Stimulated activated CD4-positive, alpha-beta T cell treated with anti-CD3 and anti-CD28 coated beads, Interleukin-1b, Interleukin-23, amount 100 ng/mL, for 48 hours (primary cell): ENCODE results near the gene ABLIM3.
A peak's percentile ranks its signal among the peaks of the same experiment; 100 is the strongest.

ENCODE experiments used
- DNase-seq: peaks from one replicate; pipeline ENCODE4 v3.0.0-alpha.2; 2020

The ABLIM3 gene

GRCh38 chr5:149141224-149141956 lies at the start of gene ABLIM3:
ABLIM3 (plus strand) TSS chr5:149141493; CDS start chr5:149142096, 603 bp downstream.
- DNase-seq = peak; percentile 57

- no peak for DNase-seq
Measured at GRCh38 chr5:149093625-149094024, 47.7 kb upstream of the ABLIM3 start.

- DNase-seq = no peak
Measured at GRCh38 chr5:149094996-149095395, 46.3 kb upstream of the ABLIM3 start.

DNA sequence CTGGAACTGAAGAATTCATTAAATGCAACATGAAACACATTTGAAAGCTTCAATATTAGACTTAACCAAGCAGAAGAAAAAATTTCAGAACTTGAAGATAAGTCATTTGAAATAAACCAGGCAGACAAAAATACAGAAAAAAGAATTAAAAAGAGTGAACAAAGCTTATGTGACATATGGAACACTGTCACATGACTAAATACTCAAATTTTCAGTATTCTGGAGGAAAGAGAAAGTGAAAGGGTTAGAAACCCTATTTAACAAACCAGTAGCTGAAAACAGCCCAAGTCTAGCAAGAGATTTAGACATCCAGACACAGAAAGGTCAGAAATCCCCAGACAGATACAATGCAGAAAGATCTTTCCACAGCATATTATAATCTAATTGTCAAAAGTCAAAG lies 41.4 kb upstream of the ABLIM3 start:
- no peak for DNase-seq

DNA sequence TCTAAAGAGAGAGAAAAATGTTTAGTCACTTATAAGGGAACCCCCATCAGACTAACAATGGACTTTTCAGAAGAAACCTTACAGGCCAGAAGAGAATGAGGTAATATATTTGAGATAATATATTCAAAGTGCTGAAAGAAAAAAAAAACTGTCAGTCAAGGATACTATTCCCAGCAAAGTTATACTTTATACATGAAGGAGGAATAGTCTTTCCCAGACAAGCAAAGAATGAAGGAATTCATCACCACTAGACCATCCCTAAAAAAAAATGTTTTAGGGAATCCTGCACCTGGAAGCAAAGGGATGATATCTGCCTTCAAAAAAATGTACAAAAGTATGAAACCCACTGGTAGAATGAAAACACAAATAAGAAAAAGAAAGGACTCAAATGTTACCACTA lies 41.0 kb upstream of the ABLIM3 start:
- DNase-seq = no peak

GRCh38 chr5:149108651-149109280 lies 32.5 kb upstream of the ABLIM3 start:
- DNase-seq = no peak

GRCh38 chr5:149110406-149110805 lies 30.9 kb upstream of the ABLIM3 start:
- no peak for DNase-seq

- DNase-seq = no peak
Measured at GRCh38 chr5:149113669-149114068, 27.6 kb upstream of the ABLIM3 start.

GRCh38 chr5:149114403-149115312 lies 26.6 kb upstream of the ABLIM3 start:
- DNase-seq = peak; percentile 30

DNA sequence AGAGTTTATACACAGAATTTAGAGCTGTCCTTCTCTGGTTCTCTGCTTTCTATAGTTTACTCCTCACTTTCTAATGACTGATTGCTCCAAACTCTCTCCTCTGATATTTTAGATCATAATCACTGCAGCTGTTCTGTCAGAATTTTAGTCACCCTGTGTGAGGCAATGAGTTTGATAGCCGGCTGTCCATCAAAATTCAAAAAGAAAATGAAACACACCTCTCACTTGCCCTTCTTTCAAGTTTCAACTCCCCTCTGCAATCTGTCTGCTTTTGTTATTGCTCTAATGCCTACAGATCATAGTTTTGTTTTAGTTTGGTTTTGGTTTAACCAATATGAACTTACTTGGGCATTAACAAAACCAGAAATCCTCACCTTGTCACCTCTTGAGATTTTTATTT lies 23.3 kb upstream of the ABLIM3 start:
- DNase-seq = no peak

DNA sequence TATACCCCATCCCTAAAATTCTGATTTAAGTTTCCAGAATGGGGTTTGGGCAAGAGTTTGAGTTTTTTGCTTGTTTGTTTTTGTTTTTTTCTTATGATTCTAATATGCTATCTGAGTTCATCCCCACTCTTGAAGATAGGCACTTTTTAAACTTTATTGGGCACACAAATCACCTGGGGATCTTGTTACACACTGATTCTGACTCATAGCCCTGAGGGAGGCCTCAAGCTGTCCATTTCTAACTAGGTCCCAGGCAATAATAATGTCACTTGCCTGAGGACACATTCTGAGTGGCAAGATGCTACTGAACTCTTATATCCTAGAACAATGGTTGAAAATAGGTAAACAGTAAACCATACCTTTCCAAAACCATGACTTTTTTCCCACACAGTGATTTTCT lies 22.8 kb upstream of the ABLIM3 start:
- no peak for DNase-seq

- DNase-seq = no peak
Measured at GRCh38 chr5:149121145-149121544, 20.1 kb upstream of the ABLIM3 start.

DNA sequence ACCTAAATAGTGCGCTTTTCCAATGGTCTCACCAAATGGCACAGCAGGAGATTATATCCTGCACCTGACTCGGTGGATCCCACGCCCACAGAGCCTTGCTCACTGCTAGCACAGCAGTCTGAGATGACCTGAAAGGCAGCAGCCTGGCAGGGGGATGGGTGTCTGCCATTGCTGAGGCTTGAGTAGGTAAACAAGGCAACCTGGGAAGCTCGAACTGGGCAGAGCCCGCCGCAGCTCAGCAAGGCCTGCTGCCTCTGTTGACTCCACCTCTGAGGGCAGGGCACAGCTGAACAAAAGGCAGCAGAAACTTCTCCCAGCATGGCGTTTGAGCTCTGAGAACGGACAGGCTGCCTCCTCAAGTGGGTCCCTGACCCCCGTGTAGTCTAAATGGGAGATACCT lies 18.1 kb upstream of the ABLIM3 start:
- DNase-seq = no peak

DNA sequence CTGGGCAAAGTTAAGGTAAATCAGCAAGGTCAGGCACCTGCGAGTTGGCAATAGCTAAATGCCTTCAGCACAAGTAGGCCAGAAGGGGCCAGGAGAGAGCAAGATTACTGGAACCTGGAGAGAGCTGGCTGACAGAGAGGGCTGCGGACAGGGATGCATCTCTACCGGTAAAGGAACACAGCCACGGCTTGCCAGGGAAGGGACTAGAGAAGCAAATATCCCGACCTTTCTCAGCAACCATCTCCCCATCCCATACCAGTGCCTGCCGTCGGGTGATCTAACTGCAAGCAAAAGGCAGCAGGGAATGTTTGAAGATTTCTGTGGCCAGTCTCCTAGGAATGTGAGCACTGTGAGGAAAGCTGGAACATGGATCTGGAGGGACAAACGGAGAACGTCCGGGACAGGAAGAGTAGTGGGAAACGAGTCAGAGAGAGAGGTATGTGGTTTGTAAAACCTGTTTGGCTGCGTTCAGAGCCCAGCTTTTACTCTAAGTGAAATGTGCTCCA lies 15.9 kb upstream of the ABLIM3 start:
- DNase-seq = no peak

GRCh38 chr5:149126906-149127305 lies 14.4 kb upstream of the ABLIM3 start:
- DNase-seq = no peak

GRCh38 chr5:149127394-149127955 lies 13.8 kb upstream of the ABLIM3 start:
- no peak for DNase-seq

DNA sequence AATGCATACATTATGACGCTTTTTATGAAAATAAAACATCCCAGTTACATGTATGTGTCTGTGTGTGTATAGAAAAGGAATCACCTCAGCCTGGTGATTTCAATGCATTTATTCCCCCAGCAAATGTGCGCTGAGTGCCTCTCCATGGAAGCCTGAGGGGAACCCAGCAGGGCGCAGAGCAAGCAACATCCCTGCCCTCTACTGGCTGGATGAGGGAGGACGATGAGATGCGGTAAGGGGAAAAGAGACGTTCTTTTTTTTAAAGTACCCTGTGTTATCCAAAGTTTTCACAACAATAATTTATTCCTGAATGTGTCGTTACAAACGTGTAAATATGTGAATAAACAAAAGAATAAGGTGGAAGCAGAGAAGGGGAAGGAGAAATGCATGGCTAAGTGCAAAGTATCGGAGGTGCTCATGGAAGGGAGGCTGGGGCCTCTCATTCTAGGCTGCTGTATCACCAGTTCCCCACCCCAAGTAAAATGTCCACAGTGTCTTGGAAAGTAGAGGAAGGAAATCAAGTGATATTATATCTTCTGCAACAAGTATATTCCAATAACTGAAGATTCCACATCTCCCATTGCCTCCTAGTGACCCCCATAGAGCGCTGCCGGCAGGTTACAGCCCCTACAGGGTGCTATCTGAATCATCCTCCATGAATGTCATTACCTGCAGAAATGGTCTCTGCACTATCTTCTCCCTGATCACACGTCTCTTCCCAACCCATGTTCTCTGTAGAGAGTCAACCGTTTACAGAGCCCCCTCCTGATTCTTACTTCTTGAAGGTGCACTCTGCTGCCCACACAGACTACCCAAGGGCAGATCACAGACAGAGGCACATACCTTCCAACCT lies 13.0 kb upstream of the ABLIM3 start:
- DNase-seq = no peak

DNA sequence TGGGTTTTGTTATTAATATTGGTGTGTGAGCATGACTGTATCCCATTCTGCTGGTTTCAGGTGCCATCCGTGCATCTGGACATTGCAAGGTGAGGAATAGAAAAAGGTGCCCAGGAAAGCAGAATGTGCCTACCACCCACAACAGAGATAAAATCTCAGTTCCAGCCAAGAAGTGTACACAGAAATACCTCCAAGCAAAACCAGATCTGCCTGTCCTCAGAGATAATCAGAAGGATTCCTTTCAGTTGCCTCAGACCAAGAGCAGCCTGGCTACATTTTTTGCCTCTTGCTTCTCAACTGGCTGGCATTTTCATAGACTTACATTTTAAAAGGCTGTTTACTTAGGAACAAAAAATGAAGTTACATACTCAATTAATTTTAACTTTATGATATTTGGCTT lies 12.1 kb upstream of the ABLIM3 start:
- no peak for DNase-seq

- no peak for DNase-seq
Measured at GRCh38 chr5:149130121-149130914, 11.0 kb upstream of the ABLIM3 start.

DNA sequence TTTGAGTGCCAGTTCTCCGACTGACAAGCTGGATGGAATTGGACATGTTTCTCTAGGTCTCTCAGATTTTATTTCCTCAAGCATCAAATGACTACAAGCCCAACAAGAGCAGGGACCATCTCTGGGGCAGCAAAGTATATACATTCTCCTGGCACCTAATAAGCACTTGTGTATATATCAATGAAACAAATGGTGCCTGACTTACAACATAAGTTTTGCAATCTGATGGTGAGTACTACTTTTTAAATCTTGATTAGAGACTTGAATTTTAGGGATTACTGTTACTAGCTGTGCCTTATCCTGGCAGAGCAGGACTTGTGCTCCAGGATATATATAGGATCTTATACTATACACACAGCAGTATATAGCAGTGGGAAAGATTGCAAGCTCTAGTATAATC lies 8.8 kb upstream of the ABLIM3 start:
- DNase-seq = no peak
